8988T (cell line): ENCODE results near the gene RETREG1.
"Not testable (repeated sequence)": the region's sequence is repeated elsewhere in the genome, so short reads cannot be mapped to it uniquely, and the experiment has no call there.

Source experiments
- DNase-seq: peaks from one replicate; pipeline ENCODE4 v3.0.0; 2011

RETREG1 gene

GRCh38 chr5:16615741-16616535 lies 859 bp downstream of the RETREG1 start:
- DNase-seq, result peak; percentile 64

GRCh38 chr5:16612007-16612406 lies 4.8 kb downstream of the RETREG1 start:
- DNase-seq, result no peak

- DNase-seq, result not testable (repeated sequence)
These were observed 5.9 kb downstream of the RETREG1 start for GRCh38 chr5:16610896-16611295.

GRCh38 chr5:16609412-16609811 lies 7.4 kb downstream of the RETREG1 start:
- DNase-seq, result no peak

GRCh38 chr5:16606628-16607027 lies 10.2 kb downstream of the RETREG1 start:
- no peak for DNase-seq

GRCh38 chr5:16603701-16604100 lies 13.1 kb downstream of the RETREG1 start:
- DNase-seq, result no peak

GRCh38 chr5:16603295-16603694 lies 13.5 kb downstream of the RETREG1 start:
- no peak for DNase-seq

GRCh38 chr5:16602182-16602581 lies 14.6 kb downstream of the RETREG1 start:
- no peak for DNase-seq

GRCh38 chr5:16600946-16601345 lies 15.9 kb downstream of the RETREG1 start:
- DNase-seq, result no peak

- DNase-seq, result no peak
These were observed 16.4 kb downstream of the RETREG1 start for GRCh38 chr5:16600397-16600796.

- DNase-seq, result no peak
These were observed 18.7 kb downstream of the RETREG1 start for GRCh38 chr5:16597946-16598694.

- no peak for DNase-seq
These were observed 20.2 kb downstream of the RETREG1 start for GRCh38 chr5:16596581-16596940.

- no peak for DNase-seq
These were observed 20.8 kb downstream of the RETREG1 start for GRCh38 chr5:16595881-16596580.

- no peak for DNase-seq
These were observed 23.2 kb downstream of the RETREG1 start for GRCh38 chr5:16593628-16594027.

GRCh38 chr5:16593013-16593412 lies 23.8 kb downstream of the RETREG1 start:
- no peak for DNase-seq

- DNase-seq, result no peak
These were observed 24.5 kb downstream of the RETREG1 start for GRCh38 chr5:16592255-16592654.

GRCh38 chr5:16590685-16591084 lies 26.1 kb downstream of the RETREG1 start:
- DNase-seq, result no peak

GRCh38 chr5:16589658-16590057 lies 27.1 kb downstream of the RETREG1 start:
- DNase-seq, result no peak

GRCh38 chr5:16588434-16589214 lies 28.2 kb downstream of the RETREG1 start:
- DNase-seq, result no peak

GRCh38 chr5:16586556-16586955 lies 30.2 kb downstream of the RETREG1 start:
- no peak for DNase-seq

GRCh38 chr5:16585041-16585667 lies 31.6 kb downstream of the RETREG1 start:
- DNase-seq, result peak; percentile 42

GRCh38 chr5:16582081-16582480 lies 34.7 kb downstream of the RETREG1 start:
- DNase-seq, result no peak
